Activated naive CD8-positive, alpha-beta T cell treated with anti-CD3 and anti-CD28 coated beads, Interleukin-2, amount 50 U/mL, for 16 hours (primary cell): ENCODE measurements around the gene GATD1.
A peak's percentile ranks its signal among the peaks of the same experiment; 100 is the strongest.

Experiments used
- DNase-seq: peaks from one replicate; pipeline ENCODE4 v3.0.0-alpha.2; 2020; ENCODE audit warnings: low read depth, low spot score

The GATD1 gene

DNA sequence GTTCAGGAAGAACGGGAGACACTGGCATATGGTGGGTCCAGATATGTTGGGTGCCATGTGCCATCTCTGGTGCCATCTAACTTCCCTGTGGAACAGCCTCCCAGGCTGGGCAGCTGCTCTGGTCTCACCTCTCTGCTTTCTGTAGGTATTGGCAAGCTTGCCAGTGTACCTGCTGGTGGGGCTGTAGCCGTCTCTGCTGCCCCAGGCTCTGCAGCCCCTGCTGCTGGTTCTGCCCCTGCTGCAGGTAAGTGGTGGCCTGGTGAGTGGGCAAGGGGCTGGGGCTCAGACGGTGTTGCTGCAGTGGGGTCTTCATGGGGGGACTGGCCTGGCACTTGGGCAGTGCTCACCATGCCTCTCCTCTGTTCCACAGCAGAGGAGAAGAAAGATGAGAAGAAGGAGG is 35.1 kb upstream of the GATD1 start:
- DNase-seq, result no peak

- no peak for DNase-seq
Measured at GRCh38 chr11:811446-812245, 34.4 kb upstream of the GATD1 start.

DNA sequence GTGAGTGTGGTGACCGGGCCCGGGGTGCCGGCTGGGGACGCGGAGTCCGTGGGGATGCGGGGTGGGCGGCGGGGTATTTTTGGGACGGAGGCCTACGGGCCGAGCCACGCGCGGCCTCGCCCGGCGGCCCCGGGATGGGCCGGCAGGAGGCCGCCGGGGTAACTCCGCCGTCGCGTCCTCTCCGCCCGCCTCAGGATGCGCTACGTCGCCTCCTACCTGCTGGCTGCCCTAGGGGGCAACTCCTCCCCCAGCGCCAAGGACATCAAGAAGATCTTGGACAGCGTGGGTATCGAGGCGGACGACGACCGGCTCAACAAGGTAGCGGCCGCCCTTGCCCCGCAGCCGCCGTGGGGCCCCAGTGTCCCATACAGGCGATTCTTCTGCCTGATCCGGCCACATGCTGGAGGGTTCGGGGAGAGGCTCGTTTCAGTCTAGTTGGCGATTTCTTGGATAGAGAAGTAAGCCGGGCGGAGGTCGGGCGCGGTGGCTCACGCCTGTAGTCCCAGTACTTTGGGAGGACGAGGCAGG is 32.8 kb upstream of the GATD1 start:
- no peak for DNase-seq

GRCh38 chr11:809287-810039 is 32.2 kb upstream of the GATD1 start, which contains the start of gene RPLP2:
Gene RPLP2, plus strand, starts transcription at chr11:809967. Its CDS starts 268 bp downstream, at chr11:810235.
- peak; percentile 94 for DNase-seq

DNA sequence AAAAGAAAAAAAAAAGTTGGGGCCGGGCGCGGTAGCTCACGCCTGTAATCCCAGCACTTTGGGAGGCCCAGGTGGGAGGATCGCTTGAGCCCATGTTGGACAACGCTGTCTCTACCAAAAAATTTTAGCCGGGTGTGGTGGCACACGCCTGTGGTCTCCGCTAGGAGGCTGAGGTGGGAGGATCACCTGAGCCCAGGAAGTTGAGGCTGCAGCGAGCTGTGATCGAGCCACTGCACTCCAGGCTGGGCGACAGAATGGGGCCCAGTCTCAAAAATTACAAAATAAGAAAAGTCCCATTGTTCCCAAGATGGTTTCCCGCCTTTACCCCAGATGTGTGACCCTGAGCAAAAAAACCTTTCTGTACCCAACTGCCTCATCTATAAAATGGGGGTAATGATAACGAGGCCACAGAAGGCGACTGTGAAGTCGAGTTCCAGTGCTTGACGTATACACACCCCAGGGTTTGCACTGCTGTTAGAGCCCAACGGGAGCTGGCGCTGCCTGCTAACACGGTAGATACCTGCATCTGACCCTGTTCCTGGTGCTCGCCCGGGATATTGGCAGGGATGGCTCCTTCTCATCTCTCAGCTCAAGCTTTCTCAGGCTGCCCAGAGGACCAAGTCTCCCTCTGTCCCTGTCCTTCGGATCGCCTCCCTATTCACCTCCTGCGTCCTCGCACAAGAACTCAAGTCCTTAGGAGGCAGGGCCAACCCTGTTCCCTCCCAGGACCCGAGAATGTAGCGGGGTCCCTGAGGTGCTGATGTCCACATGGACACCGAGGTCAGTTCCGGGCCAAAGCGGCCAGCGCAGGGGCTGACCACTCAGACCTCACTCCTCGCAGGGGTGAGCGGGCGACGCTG is 31.4 kb upstream of the GATD1 start:
- DNase-seq, result no peak

- no peak for DNase-seq
Measured at GRCh38 chr11:804599-804964, 27.3 kb upstream of the GATD1 start.

DNA sequence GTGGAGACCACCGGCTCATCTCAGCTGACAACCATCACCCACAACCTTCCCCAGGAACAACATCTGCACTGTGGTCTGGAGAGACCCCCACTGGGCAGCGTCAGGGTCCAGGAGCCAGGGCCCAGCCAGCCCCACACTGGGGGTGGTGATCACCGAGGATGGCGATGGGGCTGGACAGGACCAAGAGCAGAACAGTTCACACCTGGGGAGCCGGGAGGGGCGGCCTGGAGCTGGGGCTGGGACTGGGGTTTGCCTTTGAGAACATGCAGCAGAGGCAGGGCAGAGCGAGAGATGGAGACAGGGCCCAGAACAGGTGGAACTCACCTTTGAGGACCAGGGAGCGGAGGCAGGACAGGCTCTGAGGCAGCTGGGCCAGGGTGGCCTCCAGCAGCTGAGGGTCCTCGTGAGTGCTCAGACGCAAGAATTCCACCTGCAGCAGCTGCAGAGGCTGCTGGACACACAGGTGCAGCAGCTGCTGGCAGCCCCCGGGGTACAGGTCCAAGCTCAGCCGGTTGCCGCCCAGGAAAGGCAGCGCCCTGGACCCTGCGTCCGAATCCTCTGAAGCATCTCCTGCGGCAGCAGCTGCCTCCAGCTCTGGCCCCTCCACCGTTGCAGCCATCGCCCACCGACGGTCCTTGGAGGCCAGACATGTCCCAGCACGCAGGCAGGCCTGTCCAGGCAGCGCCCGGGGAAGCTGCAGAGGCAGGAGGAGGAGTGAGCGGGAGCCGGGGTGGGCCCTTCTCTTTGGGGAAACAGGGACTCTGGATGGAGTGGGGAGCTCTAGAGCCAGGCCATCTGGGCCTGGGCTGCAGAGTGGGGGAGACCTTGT is 26.7 kb upstream of the GATD1 start:
- DNase-seq, result no peak

DNA sequence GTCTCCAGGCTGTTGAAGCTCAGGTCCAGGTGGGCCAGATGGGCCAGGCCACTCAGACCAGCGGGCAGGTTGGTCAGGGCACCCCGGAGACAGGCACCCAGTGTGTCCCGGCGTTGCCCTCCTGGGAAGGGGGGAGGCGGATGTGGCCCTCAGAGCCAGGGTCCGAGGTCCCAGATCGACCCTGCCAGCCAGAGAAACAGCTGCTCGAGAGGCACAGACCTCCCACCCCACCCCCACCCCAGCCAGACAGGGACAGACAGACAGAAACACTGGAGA is 26.1 kb upstream of the GATD1 start:
- DNase-seq, result no peak

DNA sequence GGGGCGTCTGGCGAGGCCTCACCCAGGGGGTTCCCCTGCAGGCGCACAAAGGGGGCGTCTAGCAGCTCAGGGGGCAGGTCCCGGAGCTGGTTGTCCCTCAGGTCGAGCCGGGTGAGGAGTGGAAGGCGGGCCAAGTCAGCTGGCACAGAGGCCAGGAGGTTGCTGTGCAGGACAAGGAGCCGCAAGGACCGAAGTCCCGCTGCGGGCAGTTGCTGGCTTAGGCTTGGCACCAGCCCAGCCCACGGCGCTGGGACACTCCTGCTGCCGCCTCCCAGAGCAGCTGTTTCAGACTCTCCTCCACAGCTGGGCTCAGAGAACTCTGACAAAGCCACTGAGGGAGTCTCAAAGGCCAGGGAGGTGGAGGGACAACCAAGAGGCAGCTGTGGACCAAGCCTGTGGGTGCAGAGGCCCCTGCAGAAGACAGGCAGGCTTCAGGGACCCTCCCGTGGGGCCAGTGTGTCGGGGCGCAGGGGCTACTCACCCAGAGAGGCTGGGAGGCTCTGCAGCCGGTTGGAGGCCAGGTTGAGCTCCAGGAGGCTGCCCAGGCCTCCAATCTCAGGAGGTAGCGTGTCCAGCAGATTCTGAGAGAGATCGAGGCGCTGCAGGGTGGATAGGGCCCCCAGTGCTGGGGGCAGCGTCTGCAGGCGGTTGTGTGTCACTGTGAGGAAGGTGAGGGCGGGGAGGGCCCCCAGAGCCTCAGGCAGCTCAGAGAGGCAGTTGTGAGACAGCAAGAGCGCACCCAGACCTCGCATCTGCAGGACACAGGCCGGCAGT is 25.6 kb upstream of the GATD1 start:
- no peak for DNase-seq

DNA sequence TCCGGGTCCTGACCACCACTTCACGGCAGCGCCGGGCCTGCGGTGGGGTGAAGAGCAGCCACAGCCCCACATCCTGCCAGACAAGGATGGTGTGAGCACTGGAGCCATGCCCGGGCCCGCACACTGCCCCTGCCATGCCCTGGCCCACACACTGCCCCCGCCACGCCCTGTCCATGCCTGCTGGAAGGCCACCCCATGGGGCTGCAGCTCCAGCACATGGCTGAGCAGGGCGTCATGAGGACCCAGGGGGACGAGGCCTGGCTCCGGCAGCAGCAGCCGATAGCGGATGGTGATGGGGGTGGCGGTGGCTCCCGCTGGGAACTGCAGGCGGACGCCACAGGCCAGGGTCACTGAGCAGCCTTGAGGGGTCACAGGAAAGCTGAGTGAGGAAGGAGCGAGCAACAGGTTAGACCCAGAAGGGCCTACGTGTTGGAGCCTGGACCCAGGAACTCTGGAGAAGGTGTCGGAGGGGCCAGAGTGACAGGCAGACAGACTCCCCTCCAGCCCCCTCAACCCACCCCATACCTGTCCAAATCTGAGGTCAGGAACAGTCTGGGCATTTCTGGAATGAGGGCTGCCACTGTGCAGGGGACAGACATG is 24.8 kb upstream of the GATD1 start:
- DNase-seq, result no peak

- no peak for DNase-seq
Measured at GRCh38 chr11:801097-801780, 24.0 kb upstream of the GATD1 start.

GRCh38 chr11:800473-800872 is 23.2 kb upstream of the GATD1 start:
- no peak for DNase-seq

- DNase-seq, result no peak
Measured at GRCh38 chr11:799641-800316, 22.5 kb upstream of the GATD1 start.

GRCh38 chr11:798093-798713 is 20.9 kb upstream of the GATD1 start, which contains the start of gene SLC25A22:
Gene SLC25A22, minus strand, starts transcription at chr11:798281. Its CDS starts 3,275 bp downstream, at chr11:795006.
- peak; percentile 67 for DNase-seq

- peak; percentile 61 for DNase-seq
Measured at GRCh38 chr11:797296-798092, 20.2 kb upstream of the GATD1 start.

GRCh38 chr11:796565-797295 is 19.4 kb upstream of the GATD1 start:
- no peak for DNase-seq
